Keratinocyte (primary cell): ENCODE data around the gene NEGR1. TPM values are rescaled to one million over a fixed set of nuclear protein-coding genes. Genes with fewer than 3 reads are reported as not detected.

Source experiments
- DNase-seq: peaks from one replicate; pipeline ENCODE4 v3.0.0-alpha.2; 2011; ENCODE audit warnings: low read depth, missing footprints, low spot score
- FAIRE-seq: peaks from 2 replicates; lab custom pipeline; 2011; peaks lifted over from hg19 to GRCh38; lab: Jason Lieb, UNC
- H2AFZ ChIP-seq: 2 replicates; pipeline ENCODE4 v1.6.0; 2012; ENCODE audit warnings: low read length, control low read depth, inconsistent platforms; ENCODE audit not compliant: control insufficient read depth
- H3K27ac ChIP-seq: 2 replicates; pipeline ENCODE4 v1.5.1; 2011; ENCODE audit warnings: low read length; ENCODE audit not compliant: control insufficient read depth, insufficient read depth
- H3K27me3 ChIP-seq: 3 replicates; pipeline ENCODE4 v1.6.0; 2011; ENCODE audit warnings: low read length; ENCODE audit not compliant: control insufficient read depth, insufficient read depth; ENCODE audit errors: extremely low read depth
- H3K36me3 ChIP-seq, 2 experiments: 2 replicates in 1 of 2; 3 replicates in 1 of 2; pipeline ENCODE4 v1.5.1; 2011; ENCODE audit warnings: low read length in 2 of 2, mild to moderate bottlenecking in 1 of 2; ENCODE audit not compliant: control insufficient read depth in 2 of 2, insufficient read depth in 2 of 2; ENCODE audit errors: extremely low read depth in 1 of 2
- H3K4me1 ChIP-seq: 3 replicates; pipeline ENCODE4 v1.5.1; 2011; ENCODE audit warnings: low read length; ENCODE audit not compliant: control insufficient read depth, insufficient read depth; ENCODE audit errors: extremely low read depth
- H3K4me2 ChIP-seq: 3 replicates; pipeline ENCODE4 v1.6.0; 2011; ENCODE audit warnings: low read depth, low read length; ENCODE audit not compliant: control insufficient read depth, insufficient read depth; ENCODE audit errors: extremely low read depth
- H3K4me3 ChIP-seq, 3 experiments: fragments of 200-600 bp in 1 of 3; sonication (generic) in 1 of 3; 2 replicates in 2 of 3; 3 replicates in 1 of 3; pipeline ENCODE4 v1.5.1; 2011 to 2016; ENCODE audit warnings: low read length in 3 of 3, mild to moderate bottlenecking in 3 of 3, control low read depth in 2 of 3, inconsistent platforms in 1 of 3, low read depth in 1 of 3, mixed read lengths in 1 of 3, mixed run types in 1 of 3, moderate library complexity in 1 of 3; ENCODE audit not compliant: control insufficient read depth in 2 of 3, insufficient read depth in 2 of 3; ENCODE audit errors: extremely low read depth in 1 of 3
- H3K79me2 ChIP-seq: 2 replicates; pipeline ENCODE4 v1.6.0; 2012; ENCODE audit warnings: low read length; ENCODE audit not compliant: control insufficient read depth, insufficient read depth
- H3K9ac ChIP-seq: 3 replicates; pipeline ENCODE4 v1.6.0; 2011; ENCODE audit warnings: low read length; ENCODE audit not compliant: control insufficient read depth, insufficient read depth; ENCODE audit errors: extremely low read depth
- H3K9me1 ChIP-seq: 3 replicates; pipeline ENCODE4 v1.6.0; 2011; ENCODE audit warnings: low read length; ENCODE audit not compliant: control insufficient read depth, insufficient read depth; ENCODE audit errors: extremely low read depth
- H3K9me3 ChIP-seq: 2 replicates; pipeline ENCODE4 v1.5.1; 2012; ENCODE audit warnings: low read depth, low read length; ENCODE audit not compliant: control insufficient read depth
- H4K20me1 ChIP-seq: 3 replicates; pipeline ENCODE4 v1.6.0; 2011; ENCODE audit warnings: low read length; ENCODE audit not compliant: control insufficient read depth, insufficient read depth; ENCODE audit errors: extremely low read depth
- EZH2 ChIP-seq: IDR thresholded peaks from one replicate; pipeline ENCODE4 v1.6.1; 2012; ENCODE audit warnings: inconsistent platforms, mild to moderate bottlenecking, low read length, moderate library complexity
- dilution Hi-C: fragments of 300-500 bp; cut with MboI; formaldehyde crosslinking; loops from one replicate; pipeline ENCODE4 v1.7.0; 2020; ENCODE audit warnings: low sequenced_read_pairs; ENCODE audit not compliant: extremely low pct_ligation_motif_present
- polyA plus RNA-seq, 5 experiments: library from polyadenylated mRNA; depleted of rRNA in 3 of 5; stranded (reverse) in 3 of 5; stranded (forward) in 1 of 5; unstranded in 1 of 5; fragments of >200 nt; gene quantifications; 1 replicate in 1 of 5; 2 replicates in 3 of 5; 3 replicates in 1 of 5; pipeline versions ENCODE4 v1.2.1 to v1.2.3, GENCODE V29; 2011 to 2012; ENCODE audit warnings: missing spikeins in 2 of 5, low read depth in 1 of 5, low replicate concordance in 1 of 5
- TF ChIP-seq, protein P1 (sequence below), 3 experiments: IDR thresholded peaks in 1 of 3; conservative IDR thresholded peaks in 1 of 3; optimal IDR thresholded peaks in 1 of 3; 2 replicates in 2 of 3; 3 replicates in 1 of 3; pipeline versions ENCODE3 to v1.5.1; 2011; ENCODE audit warnings: low read length in 3 of 3, mild to moderate bottlenecking in 3 of 3, moderate library complexity in 2 of 3, control low read depth in 1 of 3, inconsistent platforms in 1 of 3; ENCODE audit not compliant: insufficient read depth in 2 of 3; ENCODE audit errors: extremely low read depth in 1 of 3

Gene NEGR1
- polyA plus RNA-seq, 1 donor (not counting 4 experiments of a cell fraction or from before 2014, with no cell fraction given): 1.6 TPM

DNA sequence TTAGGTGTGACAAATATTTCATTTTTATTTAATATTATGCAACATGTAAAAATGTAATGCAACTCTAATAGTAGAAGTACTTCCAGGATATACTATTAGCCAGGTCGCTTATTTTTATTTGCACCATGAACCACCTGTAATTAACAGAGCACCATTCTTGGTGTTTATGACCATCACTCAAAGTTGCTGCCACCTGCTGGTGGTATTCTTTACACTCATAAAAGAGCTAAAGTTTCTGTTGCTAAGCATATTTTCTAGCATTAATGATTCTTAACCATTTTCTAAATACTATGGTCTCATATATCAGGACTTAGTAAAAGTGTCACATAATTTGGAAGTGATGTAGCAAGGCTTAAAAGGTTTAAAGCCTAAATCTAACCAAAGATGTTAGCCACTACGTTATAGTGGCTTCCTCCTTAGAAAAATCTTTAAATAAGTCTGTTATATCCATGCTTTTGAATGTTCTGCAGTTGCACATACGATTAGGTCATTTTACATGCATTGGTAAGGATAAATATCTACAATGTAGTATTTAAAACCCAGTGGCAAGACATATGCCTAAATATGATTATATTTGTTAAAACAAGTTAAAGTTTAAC, 244.5 kb downstream of the NEGR1 start:
- H3K4me2 ChIP-seq: no peak overlapping the region
- no peaks in the 10 kb centered on the region for H3K79me2 ChIP-seq
- no peak overlapping the region for H3K9ac ChIP-seq
- dilution Hi-C loops: loop anchor here (25.0 kb wide), 1 partner anchor 451 kb away; no protein-coding TSS in a partner anchor
- TF ChIP-seq, protein P1, sequence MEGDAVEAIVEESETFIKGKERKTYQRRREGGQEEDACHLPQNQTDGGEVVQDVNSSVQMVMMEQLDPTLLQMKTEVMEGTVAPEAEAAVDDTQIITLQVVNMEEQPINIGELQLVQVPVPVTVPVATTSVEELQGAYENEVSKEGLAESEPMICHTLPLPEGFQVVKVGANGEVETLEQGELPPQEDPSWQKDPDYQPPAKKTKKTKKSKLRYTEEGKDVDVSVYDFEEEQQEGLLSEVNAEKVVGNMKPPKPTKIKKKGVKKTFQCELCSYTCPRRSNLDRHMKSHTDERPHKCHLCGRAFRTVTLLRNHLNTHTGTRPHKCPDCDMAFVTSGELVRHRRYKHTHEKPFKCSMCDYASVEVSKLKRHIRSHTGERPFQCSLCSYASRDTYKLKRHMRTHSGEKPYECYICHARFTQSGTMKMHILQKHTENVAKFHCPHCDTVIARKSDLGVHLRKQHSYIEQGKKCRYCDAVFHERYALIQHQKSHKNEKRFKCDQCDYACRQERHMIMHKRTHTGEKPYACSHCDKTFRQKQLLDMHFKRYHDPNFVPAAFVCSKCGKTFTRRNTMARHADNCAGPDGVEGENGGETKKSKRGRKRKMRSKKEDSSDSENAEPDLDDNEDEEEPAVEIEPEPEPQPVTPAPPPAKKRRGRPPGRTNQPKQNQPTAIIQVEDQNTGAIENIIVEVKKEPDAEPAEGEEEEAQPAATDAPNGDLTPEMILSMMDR (optimal IDR thresholded peaks at IDR 0.05 in 1 of 3, IDR thresholded peaks at IDR 0.05 in 1 of 3, conservative IDR thresholded peaks at IDR 0.05 in 1 of 3; ENCODE audit: extremely low read depth in 1 of 3, insufficient read depth in 2 of 3, low read length in 3 of 3): peak in 2 of 3 experiments; percentile 51 to 58
- TF ChIP-seq EZH2: no peak
- H3K4me3 ChIP-seq: no peak overlapping the region
- H3K9me1 ChIP-seq: no peaks in the 10 kb centered on the region
- no peaks in the 10 kb centered on the region for H3K4me1 ChIP-seq
- H3K9me3 ChIP-seq: no peaks in the 10 kb centered on the region
- no peaks in the 10 kb centered on the region for H3K27me3 ChIP-seq
- DNase-seq (peak; percentile 13), FAIRE-seq (no peak)
- no peak overlapping the region for H3K27ac ChIP-seq
- H3K36me3 ChIP-seq: no peaks in the 10 kb centered on the region
- no peak overlapping the region for H2AFZ ChIP-seq
- H4K20me1 ChIP-seq: no peaks in the 10 kb centered on the region

DNA sequence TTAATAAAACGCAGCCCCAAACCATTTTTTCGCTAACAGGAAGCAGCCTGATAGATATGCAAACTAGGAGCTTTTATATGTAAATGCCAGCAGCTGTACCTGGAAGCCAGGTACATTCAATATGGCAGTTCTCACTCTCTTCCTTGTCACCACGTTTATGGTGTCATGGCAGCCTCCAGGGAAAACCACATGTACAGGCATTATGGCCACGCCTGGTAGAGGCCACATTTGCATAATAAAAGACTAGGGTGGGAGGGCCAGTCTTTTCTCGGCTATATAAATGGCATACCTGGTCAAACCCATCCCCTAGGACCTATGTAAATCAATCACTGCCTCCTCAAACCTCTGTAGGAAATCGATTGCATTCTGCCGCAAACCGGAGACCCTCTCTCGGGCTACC, 247.5 kb downstream of the NEGR1 start:
- Histone ChIP-seq H3K27ac (no peak overlapping the region), H3K9ac (no peak overlapping the region), H3K36me3 (no peaks in the 10 kb centered on the region), H4K20me1 (no peaks in the 10 kb centered on the region), H3K27me3 (no peaks in the 10 kb centered on the region), H3K9me1 (no peaks in the 10 kb centered on the region), H3K4me2 (no peak overlapping the region), H3K4me1 (no peaks in the 10 kb centered on the region), H3K79me2 (no peaks in the 10 kb centered on the region), H3K9me3 (no peaks in the 10 kb centered on the region), H3K4me3 (no peak overlapping the region), H2AFZ (no peak overlapping the region)
- no peak for DNase-seq
- dilution Hi-C loops: loop anchor here (25.0 kb wide), 1 partner anchor 448 kb away; no protein-coding TSS in a partner anchor
- TF ChIP-seq, protein P1 (optimal IDR thresholded peaks at IDR 0.05 in 1 of 3, IDR thresholded peaks at IDR 0.05 in 1 of 3, conservative IDR thresholded peaks at IDR 0.05 in 1 of 3; ENCODE audit: extremely low read depth in 1 of 3, insufficient read depth in 2 of 3, low read length in 3 of 3): no peak
- TF ChIP-seq EZH2: no peak
- no peak for FAIRE-seq
